GM12875 (cell line): ENCODE measurements around the gene FITM1.

Source experiments
- H3K4me3 ChIP-seq: one replicate; pipeline ENCODE4 v1.5.1; 2011; ENCODE audit warnings: low read depth, low read length, control low read depth
- TF ChIP-seq, protein P1 (sequence below): IDR thresholded peaks from 2 replicates; pipeline ENCODE4 v1.5.1; 2011; ENCODE audit warnings: low read depth, mild to moderate bottlenecking, control low read depth, inconsistent platforms, low read length, moderate library complexity, borderline replicate concordance; ENCODE audit not compliant: insufficient read depth

Gene FITM1

DNA sequence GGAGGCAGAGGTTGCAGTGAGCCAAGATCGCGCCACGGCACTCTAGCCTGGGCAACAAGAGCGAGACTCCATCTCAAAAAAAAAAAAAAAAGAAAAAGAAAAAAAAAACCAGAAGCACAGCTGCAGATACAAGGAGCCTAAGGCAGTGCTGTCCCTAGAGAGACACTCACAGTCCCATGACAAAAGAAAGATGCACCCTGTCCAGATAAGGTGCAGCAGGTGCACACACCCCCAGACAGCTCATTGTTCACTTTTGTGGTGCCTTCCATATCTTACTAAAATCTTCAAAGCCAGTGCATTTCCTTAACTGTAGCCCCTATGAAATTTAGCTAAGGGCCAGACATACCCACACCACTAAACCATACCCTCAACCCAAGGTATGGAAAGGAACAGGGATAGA, 8.0 kb upstream of the FITM1 start:
- H3K4me3 ChIP-seq = no peak overlapping the region
- TF ChIP-seq, protein P1, sequence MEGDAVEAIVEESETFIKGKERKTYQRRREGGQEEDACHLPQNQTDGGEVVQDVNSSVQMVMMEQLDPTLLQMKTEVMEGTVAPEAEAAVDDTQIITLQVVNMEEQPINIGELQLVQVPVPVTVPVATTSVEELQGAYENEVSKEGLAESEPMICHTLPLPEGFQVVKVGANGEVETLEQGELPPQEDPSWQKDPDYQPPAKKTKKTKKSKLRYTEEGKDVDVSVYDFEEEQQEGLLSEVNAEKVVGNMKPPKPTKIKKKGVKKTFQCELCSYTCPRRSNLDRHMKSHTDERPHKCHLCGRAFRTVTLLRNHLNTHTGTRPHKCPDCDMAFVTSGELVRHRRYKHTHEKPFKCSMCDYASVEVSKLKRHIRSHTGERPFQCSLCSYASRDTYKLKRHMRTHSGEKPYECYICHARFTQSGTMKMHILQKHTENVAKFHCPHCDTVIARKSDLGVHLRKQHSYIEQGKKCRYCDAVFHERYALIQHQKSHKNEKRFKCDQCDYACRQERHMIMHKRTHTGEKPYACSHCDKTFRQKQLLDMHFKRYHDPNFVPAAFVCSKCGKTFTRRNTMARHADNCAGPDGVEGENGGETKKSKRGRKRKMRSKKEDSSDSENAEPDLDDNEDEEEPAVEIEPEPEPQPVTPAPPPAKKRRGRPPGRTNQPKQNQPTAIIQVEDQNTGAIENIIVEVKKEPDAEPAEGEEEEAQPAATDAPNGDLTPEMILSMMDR = no peak

DNA sequence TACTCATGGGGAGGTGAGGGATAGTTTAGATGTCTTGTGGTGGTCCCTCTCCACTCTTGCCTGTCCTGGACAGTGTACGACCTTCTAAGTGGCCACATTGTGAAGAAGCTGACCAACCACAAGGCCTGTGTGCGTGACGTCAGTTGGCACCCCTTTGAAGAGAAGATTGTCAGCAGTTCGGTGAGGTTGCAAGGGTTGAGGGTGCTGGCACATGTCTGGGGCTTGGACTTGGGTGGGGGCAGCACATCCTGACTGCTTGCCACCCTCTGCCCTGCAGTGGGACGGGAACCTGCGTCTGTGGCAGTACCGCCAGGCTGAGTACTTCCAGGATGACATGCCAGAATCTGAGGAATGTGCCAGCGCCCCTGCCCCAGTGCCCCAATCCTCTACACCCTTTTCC, 7.6 kb upstream of the FITM1 start:
- no peak overlapping the region for H3K4me3 ChIP-seq
- TF ChIP-seq, protein P1 = no peak

DNA sequence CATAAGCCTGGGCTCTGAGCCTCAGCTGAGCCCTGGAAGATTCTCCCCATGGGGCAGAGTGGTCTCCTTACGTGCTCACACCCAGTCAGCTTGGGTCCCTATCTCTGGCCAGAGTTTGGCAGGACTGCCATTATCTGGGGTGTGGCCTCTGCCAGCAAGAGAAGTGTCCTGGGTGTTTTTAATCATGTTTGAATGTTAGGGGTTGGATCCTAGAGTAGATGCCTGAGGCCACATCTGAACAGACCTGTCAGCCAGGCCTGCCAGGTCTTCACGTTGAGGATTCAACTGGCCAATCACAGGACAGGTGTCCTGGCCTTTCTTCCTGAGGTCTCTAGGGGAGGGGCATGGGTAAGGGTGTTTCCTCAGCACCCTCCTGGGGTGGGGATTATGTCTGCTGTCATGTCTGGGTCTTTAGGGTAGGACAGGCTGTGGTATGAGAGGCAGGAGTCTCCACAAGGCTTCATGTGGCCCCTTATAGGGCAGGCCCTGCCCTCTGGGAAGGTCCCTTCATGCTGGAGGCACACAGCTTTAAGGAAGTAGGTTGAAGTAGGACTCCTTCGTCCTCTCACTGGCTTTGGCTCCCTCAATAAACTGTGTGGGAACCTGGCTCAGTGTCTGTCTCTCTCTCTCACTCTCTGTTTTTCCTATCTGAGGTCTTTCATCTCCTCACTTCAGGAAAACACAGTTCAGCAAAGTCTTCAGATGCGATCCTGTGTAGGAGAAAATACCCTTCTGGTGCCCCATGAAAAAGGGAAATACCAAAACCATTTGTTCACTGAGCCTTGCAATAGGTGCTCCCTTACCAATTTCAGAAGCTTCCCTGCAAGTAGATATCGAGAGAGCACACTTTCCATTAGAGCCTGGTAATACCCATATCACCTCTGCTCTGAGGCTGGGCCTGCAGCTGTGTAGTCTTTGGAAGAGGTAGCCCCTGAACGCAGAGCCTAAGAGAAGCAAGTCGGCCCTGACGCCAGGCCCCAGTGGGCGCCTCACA, 6.7 kb upstream of the FITM1 start:
- TF ChIP-seq, protein P1 = no peak

DNA sequence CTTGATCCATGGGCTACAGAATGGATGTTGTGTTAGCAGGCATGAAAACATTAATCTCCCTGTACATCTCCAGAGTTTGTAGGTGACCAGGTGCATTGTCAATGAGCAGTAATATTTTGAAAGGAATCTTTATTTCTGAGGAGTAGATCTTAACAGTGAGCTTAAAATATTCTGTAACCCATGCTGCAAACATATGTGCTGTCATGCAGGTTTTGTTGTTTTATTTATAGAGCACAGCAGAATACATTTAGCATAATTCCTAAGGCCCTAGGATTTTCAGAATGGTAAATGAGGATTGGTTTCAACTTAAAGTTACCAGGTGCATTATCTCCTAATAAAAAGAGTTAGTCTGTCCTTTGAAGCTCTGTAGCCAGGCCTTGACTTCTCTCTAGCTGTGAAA, 3.5 kb upstream of the FITM1 start:
- TF ChIP-seq, protein P1 = no peak
- no peak overlapping the region for H3K4me3 ChIP-seq

More for the DNA sequence above, 6.7 kb upstream of the FITM1 start:
- no peak overlapping the region for H3K4me3 ChIP-seq

DNA sequence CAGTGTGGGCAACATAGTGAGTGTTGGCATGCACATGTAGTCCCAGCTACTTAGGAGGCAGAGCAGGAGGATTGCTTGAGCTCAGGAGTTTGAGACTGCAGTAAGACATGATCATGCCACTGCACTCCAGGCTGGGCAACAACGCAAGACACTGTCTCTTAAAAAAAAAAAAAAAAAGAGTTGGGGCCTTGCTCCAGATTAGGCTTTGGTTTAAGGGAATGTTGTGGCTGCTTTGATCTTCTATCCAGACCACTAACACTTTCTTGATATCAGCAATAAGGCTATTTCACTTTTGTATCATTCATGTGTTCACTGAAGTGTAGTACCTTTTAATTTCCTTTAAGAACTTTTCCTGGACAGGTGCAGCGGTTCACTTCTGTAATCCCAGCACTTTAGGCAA, 2.8 kb upstream of the FITM1 start:
- TF ChIP-seq, protein P1 = no peak

DNA sequence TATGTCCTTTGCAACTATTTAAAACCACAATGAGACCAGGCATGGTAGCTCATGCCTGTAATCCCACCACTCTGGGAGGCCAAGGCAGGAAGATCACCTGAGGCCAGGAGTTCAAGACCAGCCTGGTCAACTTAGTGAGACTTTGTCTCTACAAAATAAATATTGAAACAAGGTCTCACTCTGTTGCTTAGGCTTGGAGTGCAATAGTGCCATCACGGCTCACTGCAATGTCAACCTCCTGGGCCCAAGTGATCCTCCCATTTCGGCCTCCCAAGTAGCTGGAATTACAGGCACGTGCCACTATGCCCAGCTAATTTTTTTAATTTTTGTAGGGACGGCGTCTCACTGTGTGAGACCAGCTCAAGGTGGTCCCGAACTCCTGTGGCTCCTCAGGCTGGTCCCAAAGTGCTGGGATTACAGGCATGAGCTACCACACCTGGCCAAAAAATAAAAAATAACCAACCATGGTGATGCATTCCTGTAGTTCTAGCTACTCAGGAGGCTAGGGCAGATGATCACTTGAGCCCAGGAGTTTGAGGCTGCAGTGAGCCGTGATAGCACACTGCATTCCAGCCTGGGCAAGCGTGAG, 955 bp upstream of the FITM1 start:
- TF ChIP-seq, protein P1 = no peak
- no peak overlapping the region for H3K4me3 ChIP-seq

More for the DNA sequence above, 2.8 kb upstream of the FITM1 start:
- H3K4me3 ChIP-seq = no peak overlapping the region
